Esophagus squamous epithelium (tissue), 5 donors: Measurements from ENCODE around the gene VSNL1. TPM values are rescaled to one million over a fixed set of nuclear protein-coding genes. Genes with fewer than 3 reads are reported as not detected.
A peak's percentile ranks its signal among the peaks of the same experiment; 100 is the strongest.

Experiments used
- DNase-seq: peaks from one replicate; lab custom pipeline; 2025; lab: John Stamatoyannopoulos, UW
- H3K27ac ChIP-seq, 4 donors: fragments of 200-600 bp; sonication (generic); one replicate each; pipeline ENCODE4 v1.5.1; 2016 to 2019; ENCODE audit warnings: mild to moderate bottlenecking in 1 of 4
- H3K27me3 ChIP-seq, 4 donors: fragments of 200-600 bp; sonication (generic); 1 replicate in 3 of 4; 2 replicates in 1 of 4; pipeline versions ENCODE4 v1.5.1 to v1.6.0; 2017 to 2021; ENCODE audit warnings: antibody characterized with exemption in 1 of 4
- H3K36me3 ChIP-seq, 3 donors: fragments of 200-600 bp; sonication (generic); one replicate each; pipeline ENCODE4 v1.5.1; 2016 to 2019
- H3K4me1 ChIP-seq, 3 donors: fragments of 200-600 bp; sonication (generic); one replicate each; pipeline ENCODE4 v1.5.1; 2017 to 2019
- H3K4me3 ChIP-seq, 4 donors: fragments of 200-600 bp; sonication (generic); 1 replicate in 3 of 4; 2 replicates in 1 of 4; pipeline ENCODE4 v1.5.1; 2016 to 2019; ENCODE audit warnings: mild to moderate bottlenecking in 2 of 4, moderate library complexity in 1 of 4
- H3K9me3 ChIP-seq, 3 donors: fragments of 200-600 bp; sonication (generic); one replicate each; pipeline ENCODE4 v1.5.1; 2016 to 2019
- CTCF ChIP-seq, 6 experiments: fragments of 450-650 bp in 4 of 6; fragments of 200-600 bp in 2 of 6; sonication (generic) in 2 of 6; IDR thresholded peaks; one replicate each; pipeline ENCODE4 v1.5.1; 2016 to 2019; ENCODE audit warnings: antibody characterized with exemption in 6 of 6, mild to moderate bottlenecking in 4 of 6, moderate library complexity in 4 of 6
- POLR2A ChIP-seq, 4 donors: fragments of 450-650 bp; IDR thresholded peaks; one replicate each; pipeline ENCODE4 v1.6.1; 2017; ENCODE audit warnings: antibody characterized with exemption in 4 of 4, mild to moderate bottlenecking in 4 of 4, moderate library complexity in 3 of 4
- WGBS, 2 donors: methylation state at CpG; one replicate each; pipeline ENCODE4 v1.1.5; 2018; 5-methylcytosine and 5-hydroxymethylcytosine counted together
- intact Hi-C: fragments of 100-400 bp; cut with DNase I; formaldehyde crosslinking; loops from one replicate; pipeline ENCODE4 v1.15.0; 2022
- total RNA-seq, 4 donors: library from RNA; depleted of rRNA; stranded (reverse); fragments of >200 nt; gene quantifications; one replicate each; pipeline ENCODE4 v1.1.0, GENCODE V29; 2016
- donor health status: DM: yes; HTN: yes; CAD: no.

VSNL1 gene
- total RNA-seq, 4 donors from 2014 or later, result 39.1 to 88.3 (median 51.0) TPM

GRCh38 chr2:17541531-17541950 is 1.0 kb downstream of the VSNL1 start:
- H3K9me3 ChIP-seq, result no peaks in the 10 kb centered on the region
- intact Hi-C loops, result no loop called here
- no peak for DNase-seq
- H3K4me3 ChIP-seq, result peak overlapping the region; percentile 42 to 72 (median 61)
- TF ChIP-seq POLR2A (IDR thresholded peaks at IDR 0.05), result no peak
- no peak for TF ChIP-seq CTCF (IDR thresholded peaks at IDR 0.05)
- WGBS, 2 donors, result 6 to 14% methylated on average over 12 of the region's 12 CpGs
- H3K36me3 ChIP-seq, result no peaks in the 10 kb centered on the region
- peaks cover 0 to 79% (median 0%) of the 10 kb centered on the region in 4 donors for H3K27me3 ChIP-seq
- peaks cover 0 to 84% (median 5%) of the 10 kb centered on the region in 3 donors for H3K4me1 ChIP-seq
- peak overlapping the region; percentile 82 to 92 (median 90) for H3K27ac ChIP-seq

DNA sequence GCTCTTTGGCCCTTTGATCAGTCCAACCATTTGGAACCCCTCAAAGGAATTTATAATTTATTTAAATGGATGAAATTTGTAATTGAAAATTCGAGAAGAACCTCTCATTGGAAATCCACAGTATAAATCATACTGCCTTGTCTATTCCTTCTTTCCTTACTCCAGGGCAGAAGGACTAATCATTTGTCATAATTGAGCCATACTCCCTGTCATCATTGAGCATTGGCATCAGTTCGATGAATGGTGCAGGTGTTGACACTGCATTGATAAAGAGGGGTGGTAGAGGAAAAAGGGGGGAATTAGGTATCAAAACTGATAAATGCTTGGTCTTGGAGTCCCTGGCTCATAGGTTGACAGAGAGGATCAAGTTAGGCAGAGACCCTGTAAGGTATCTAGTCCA is 2.0 kb downstream of the VSNL1 start:
- intact Hi-C loops, result no loop called here
- Histone ChIP-seq H3K27ac (peak overlapping the region in 3 of 4 donors; percentile 82 to 92 (median 88)), H3K4me3 (peak overlapping the region; percentile 42 to 72 (median 61)), H3K27me3 (peaks cover 0 to 72% (median 0%) of the 10 kb centered on the region in 4 donors), H3K9me3 (no peaks in the 10 kb centered on the region), H3K4me1 (peaks cover 0 to 84% (median 5%) of the 10 kb centered on the region in 3 donors), H3K36me3 (no peaks in the 10 kb centered on the region)
- 29 to 49% methylated on average over 2 of the region's 2 CpGs for WGBS, 2 donors
- DNase-seq, result no peak
- TF ChIP-seq CTCF (IDR thresholded peaks at IDR 0.05) (no peak), POLR2A (IDR thresholded peaks at IDR 0.05) (no peak)

GRCh38 chr2:17543131-17543660 is 2.7 kb downstream of the VSNL1 start:
- intact Hi-C loops, result no loop called here
- H3K9me3 ChIP-seq, result no peaks in the 10 kb centered on the region
- H3K27me3 ChIP-seq, result peaks cover 0 to 65% (median 0%) of the 10 kb centered on the region in 4 donors
- DNase-seq, result no peak
- 23 to 31% methylated on average over 6 of the region's 6 CpGs for WGBS, 2 donors
- peaks cover 0 to 81% (median 5%) of the 10 kb centered on the region in 3 donors for H3K4me1 ChIP-seq
- peak overlapping the region; percentile 22 to 92 (median 85) for H3K27ac ChIP-seq
- H3K36me3 ChIP-seq, result no peaks in the 10 kb centered on the region
- TF ChIP-seq CTCF (IDR thresholded peaks at IDR 0.05) (no peak), POLR2A (IDR thresholded peaks at IDR 0.05) (no peak)
- peak overlapping the region; percentile 9 to 72 (median 61) for H3K4me3 ChIP-seq

GRCh38 chr2:17543848-17544247 is 3.4 kb downstream of the VSNL1 start:
- TF ChIP-seq CTCF (IDR thresholded peaks at IDR 0.05), result no peak
- TF ChIP-seq POLR2A (IDR thresholded peaks at IDR 0.05), result no peak
- H3K27me3 ChIP-seq, result peaks cover 0 to 59% (median 0%) of the 10 kb centered on the region in 4 donors
- no peak for DNase-seq
- H3K4me1 ChIP-seq, result peaks cover 0 to 81% (median 5%) of the 10 kb centered on the region in 3 donors
- H3K4me3 ChIP-seq, result peak overlapping the region in 3 of 4 donors; percentile 61 to 72 (median 61)
- H3K9me3 ChIP-seq, result no peaks in the 10 kb centered on the region
- peak overlapping the region in 3 of 4 donors; percentile 82 to 92 (median 88) for H3K27ac ChIP-seq
- H3K36me3 ChIP-seq, result no peaks in the 10 kb centered on the region
- intact Hi-C loops, result no loop called here

DNA sequence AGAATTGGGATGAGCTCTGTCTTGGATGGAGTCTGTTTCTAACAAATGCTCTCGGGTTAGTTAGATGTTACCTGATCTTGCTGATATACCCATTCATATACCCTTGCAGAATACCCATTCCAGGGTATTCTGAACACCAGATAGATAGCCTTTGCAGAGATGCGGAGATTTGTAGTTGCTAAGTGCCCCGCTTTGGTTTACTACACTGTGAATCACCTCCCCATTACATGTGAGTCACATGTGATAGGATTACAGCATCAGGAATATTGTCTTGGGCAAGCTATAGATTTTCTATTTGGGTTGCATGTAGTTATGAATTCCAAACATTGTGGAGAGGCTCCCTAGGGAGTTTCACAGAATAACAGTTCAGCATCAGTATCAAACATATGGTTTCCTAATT is 3.8 kb downstream of the VSNL1 start:
- intact Hi-C loops, result no loop called here
- Histone ChIP-seq H3K4me1 (peaks cover 0 to 79% (median 5%) of the 10 kb centered on the region in 3 donors), H3K9me3 (no peaks in the 10 kb centered on the region), H3K4me3 (peak overlapping the region in 3 of 4 donors; percentile 61 to 72 (median 61)), H3K27ac (peak overlapping the region in 3 of 4 donors; percentile 82 to 92 (median 88)), H3K27me3 (peaks cover 0 to 55% (median 0%) of the 10 kb centered on the region in 4 donors), H3K36me3 (no peaks in the 10 kb centered on the region)
- no peak for TF ChIP-seq CTCF (IDR thresholded peaks at IDR 0.05)
- no peak for DNase-seq
- WGBS, 2 donors, result 16 to 58% methylated on average over 3 of the region's 3 CpGs
